Heart left ventricle (tissue), 16 donors: ENCODE measurements around the gene PIGM. TPM values are rescaled to one million over a fixed set of nuclear protein-coding genes. Genes with fewer than 3 reads are reported as not detected.

Experiments used
- ATAC-seq, 4 donors: fragments of 200-7000 bp; cut with Tn5 transposase; one replicate each; pipeline ENCODE4 v1.9.1; 2020 to 2022; ENCODE audit warnings: moderate library complexity in 4 of 4, mild to moderate bottlenecking in 3 of 4, moderate number of reproducible peaks in 1 of 4
- DNase-seq, 5 donors: peaks; one replicate each; pipeline ENCODE4 v3.0.0-alpha.2; 2020
- H3K27ac ChIP-seq, 12 donors: fragments of 200-600 bp; sonication (generic) in 4 of 12; one replicate each; pipeline versions ENCODE4 v1.5.0 to v1.8.0; 2016 to 2022; ENCODE audit warnings: mild to moderate bottlenecking in 2 of 12
- H3K27me3 ChIP-seq, 9 donors: fragments of 200-600 bp; sonication (generic) in 2 of 9; one replicate each; pipeline versions ENCODE4 v1.5.1 to v1.8.0; 2016 to 2022; ENCODE audit warnings: mild to moderate bottlenecking in 3 of 9
- H3K36me3 ChIP-seq, 9 donors: fragments of 200-600 bp; sonication (generic) in 2 of 9; one replicate each; pipeline versions ENCODE4 v1.5.0 to v1.8.0; 2018 to 2022; ENCODE audit warnings: mild to moderate bottlenecking in 2 of 9
- H3K4me1 ChIP-seq, 12 donors: fragments of 200-600 bp; sonication (generic) in 4 of 12; one replicate each; pipeline versions ENCODE4 v1.5.0 to v1.8.0; 2016 to 2022; ENCODE audit warnings: mild to moderate bottlenecking in 3 of 12
- H3K4me3 ChIP-seq, 12 donors: fragments of 200-600 bp; sonication (generic) in 4 of 12; one replicate each; pipeline versions ENCODE4 v1.5.0 to v1.8.0; 2017 to 2022; ENCODE audit warnings: mild to moderate bottlenecking in 9 of 12, moderate library complexity in 4 of 12
- H3K9me3 ChIP-seq, 12 donors: fragments of 200-600 bp; sonication (generic) in 4 of 12; one replicate each; pipeline versions ENCODE4 v1.5.0 to v1.8.0; 2016 to 2022; ENCODE audit warnings: mild to moderate bottlenecking in 1 of 12
- CTCF ChIP-seq, 12 donors: fragments of 200-600 bp; sonication (generic) in 4 of 12; IDR thresholded peaks; one replicate each; pipeline versions ENCODE4 v1.5.0 to v1.8.0; 2018 to 2022; ENCODE audit warnings: antibody characterized with exemption in 12 of 12, mild to moderate bottlenecking in 5 of 12
- POLR2A ChIP-seq, 2 donors: fragments of 450-650 bp; IDR thresholded peaks; one replicate each; pipeline ENCODE4 v1.6.1; 2017; ENCODE audit warnings: antibody characterized with exemption in 2 of 2, mild to moderate bottlenecking in 2 of 2, moderate library complexity in 2 of 2
- WGBS, 4 donors: extraction: QIAGEN DNeasy Blood & Tissue Kit in 2 of 4; methylation state at CpG; one replicate each; pipeline versions ENCODE4 v1.1.5 to v1.1.7; 2013 to 2018; 5-methylcytosine and 5-hydroxymethylcytosine counted together
- intact Hi-C, 10 donors: fragments of 100-400 bp; cut with DNase I; formaldehyde crosslinking; loops; one replicate each; pipeline versions ENCODE4 v1.11.1 to v1.14.2; 2022
- polyA plus RNA-seq, 2 donors: library from polyadenylated mRNA; stranded (reverse); fragments of 200-250 nt; gene quantifications; one replicate each; pipeline ENCODE4 v1.2.3, GENCODE V29; 2013
- total RNA-seq, 9 donors: library from RNA; depleted of rRNA in 2 of 9; stranded (reverse); fragments of >200 nt in 2 of 9; fragmentation: NEBNext Ultra II Directional in 3 of 9; extraction: Animal tissue kit (Norgen Biotek cat#: 25700) in 3 of 9; gene quantifications; one replicate each; pipeline versions ENCODE4 v1.1.0 to v1.2.4, GENCODE V29; 2016 to 2023
- donor health status: ischemic (EF 13 %, LVEDD 7.1; RV severe dilation, severe dysfunction).
- donor health status: healthy with polysubstance abuse.
- donor health status: DM: no; HTN: yes; CAD: no.
- donor health status: DM: no; HTN: no; CAD: no.
- donor health status: ischemic (EF 25% LVEDD 6.9; RV normal size, moderate dysfunction).
- donor health status: ischemic (EF 25% LVEDD 5.7; RV mildly dilated, moderate dysfunction).
- donor health status: healthy.
- donor health status: DM: yes; HTN: yes; CAD: no.
- donor health status: ischemic (EF 35%, LVEDD 5.7; RV mildly dilated, moderate dysfunction).
- donor health status: nonischemic (EF 11% LVEDD 7.7; RV severe dilation, severe dysfunction).
- donor health status: DM: yes; HTN: yes; CAD: no.
- donor health status: PGD.
- donor health status: ischemic (EF 29% LVEDD 5.4; RV normal size, mild dysfunction).
- donor health status: nonischemic (EF 23%, LVEDD 6.1; RV moderate dilation, normal function).

Gene PIGM
- total and polyA plus RNA-seq, 11 donors = 1.6 to 4.1 (median 2.3) TPM

DNA sequence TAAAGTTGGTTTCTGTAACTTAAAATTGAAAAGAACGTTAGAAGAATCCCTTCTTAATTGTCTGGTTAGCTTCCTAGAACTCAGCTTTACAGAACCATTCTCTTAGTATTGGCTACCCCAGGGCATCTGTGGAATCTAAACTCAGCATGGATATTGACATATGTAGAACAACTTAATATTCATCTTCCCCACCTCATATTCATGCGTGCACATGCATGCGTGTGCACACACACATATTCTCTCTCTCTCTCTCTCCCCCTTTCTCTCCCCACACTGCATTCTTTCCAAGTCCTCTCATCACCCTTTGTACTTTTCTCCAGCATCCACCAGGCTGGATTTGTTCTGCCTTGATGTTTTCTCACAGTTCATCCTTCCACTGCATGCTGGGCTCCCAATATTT lies 13.4 kb downstream of the PIGM start:
- TF ChIP-seq POLR2A (IDR thresholded peaks at IDR 0.05) (no peak), CTCF (IDR thresholded peaks at IDR 0.05) (no peak)
- Histone ChIP-seq H3K36me3 (no peaks in the 10 kb centered on the region), H3K27ac (no peak overlapping the region), H3K27me3 (peaks cover 0 to 6% (median 0%) of the 10 kb centered on the region in 9 donors), H3K9me3 (no peaks in the 10 kb centered on the region), H3K4me3 (no peak overlapping the region), H3K4me1 (peaks cover 0 to 3% (median 0%) of the 10 kb centered on the region in 12 donors)
- 80 to 89% (median 87%) methylated on average over 3 of the region's 3 CpGs for WGBS, 4 donors
- intact Hi-C loops = no loop called here
- DNase-seq (no peak), ATAC-seq (no peak)

DNA sequence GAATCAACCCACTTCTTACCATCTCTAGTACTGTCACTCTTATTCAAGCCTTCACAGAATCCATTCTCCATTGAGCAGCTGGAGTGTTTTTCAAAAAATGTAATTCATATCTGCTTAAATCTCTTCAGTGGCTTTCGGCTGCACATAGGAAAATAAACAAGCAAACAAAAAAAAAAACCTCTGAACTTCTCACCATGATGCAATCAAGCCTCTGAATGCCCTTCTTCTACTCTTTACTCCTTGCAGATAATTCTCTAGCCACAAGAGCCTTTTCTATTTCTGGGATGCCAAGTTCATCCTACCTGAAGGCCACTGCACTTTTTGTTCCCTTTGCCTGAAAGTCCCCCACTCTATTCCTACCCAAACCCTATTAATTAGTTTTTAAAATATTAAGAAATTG lies 14.2 kb downstream of the PIGM start:
- no peaks in the 10 kb centered on the region for H3K4me1 ChIP-seq
- H3K4me3 ChIP-seq = no peak overlapping the region
- H3K36me3 ChIP-seq = no peaks in the 10 kb centered on the region
- no peaks in the 10 kb centered on the region for H3K9me3 ChIP-seq
- H3K27me3 ChIP-seq = peaks cover 0 to 12% (median 0%) of the 10 kb centered on the region in 9 donors
- no peak overlapping the region for H3K27ac ChIP-seq
- intact Hi-C loops = no loop called here
- ATAC-seq (no peak), DNase-seq (no peak)
- TF ChIP-seq POLR2A (IDR thresholded peaks at IDR 0.05) = no peak
- no peak for TF ChIP-seq CTCF (IDR thresholded peaks at IDR 0.05)
- WGBS, 4 donors = 69 to 82% (median 74%) methylated on average over 1 of the region's 1 CpG

DNA sequence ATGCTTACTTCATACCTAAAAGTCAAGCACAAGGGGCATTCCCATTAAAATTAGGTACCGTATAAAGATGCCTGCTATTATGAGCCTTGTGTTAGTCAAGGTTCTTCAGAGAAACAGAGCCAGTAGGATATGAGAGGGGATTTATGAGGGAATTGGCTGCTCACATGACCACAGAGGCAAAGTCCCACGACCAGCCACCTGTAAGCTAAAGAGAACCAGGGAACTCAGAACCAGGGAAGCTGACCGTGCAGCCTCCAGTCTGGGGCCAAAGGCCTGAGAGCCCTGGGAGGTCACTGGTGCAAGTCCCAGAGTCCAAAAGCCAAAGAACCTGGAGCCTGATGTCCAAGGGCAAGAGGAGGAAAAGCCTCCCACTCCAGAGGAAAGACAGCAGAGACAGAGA lies 20.0 kb downstream of the PIGM start:
- Histone ChIP-seq H3K4me1 (no peaks in the 10 kb centered on the region), H3K9me3 (no peaks in the 10 kb centered on the region), H3K4me3 (no peak overlapping the region), H3K36me3 (no peaks in the 10 kb centered on the region), H3K27ac (no peak overlapping the region), H3K27me3 (peaks cover 0 to 13% (median 0%) of the 10 kb centered on the region in 9 donors)
- 63 to 78% (median 75%) methylated on average over 3 of the region's 3 CpGs for WGBS, 4 donors
- TF ChIP-seq CTCF (IDR thresholded peaks at IDR 0.05) (no peak), POLR2A (IDR thresholded peaks at IDR 0.05) (no peak)
- no peak for ATAC-seq
- no peak for DNase-seq
- intact Hi-C loops = no loop called here

DNA sequence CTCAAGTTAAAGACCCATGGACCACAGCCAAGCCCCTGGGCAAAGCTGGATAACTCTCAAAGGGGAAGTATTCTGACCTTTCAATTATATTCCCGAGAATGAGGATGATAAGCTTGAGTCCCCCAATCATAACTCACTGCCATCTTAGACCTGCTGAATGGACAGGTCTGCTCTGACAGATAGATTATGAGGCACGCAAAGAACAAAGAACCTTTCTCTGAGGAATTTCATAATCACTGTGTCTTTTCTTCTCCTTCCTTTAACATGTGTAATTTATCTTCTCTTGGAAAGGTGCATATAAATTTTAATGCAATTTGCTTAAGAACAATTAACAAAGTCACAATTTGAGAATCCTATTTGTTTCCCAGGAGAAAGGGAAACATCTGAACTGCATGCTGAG lies 22.0 kb downstream of the PIGM start:
- no peak for DNase-seq
- H3K27me3 ChIP-seq = peaks cover 0 to 13% (median 0%) of the 10 kb centered on the region in 9 donors
- no peaks in the 10 kb centered on the region for H3K9me3 ChIP-seq
- ATAC-seq = no peak
- H3K27ac ChIP-seq = no peak overlapping the region
- no peaks in the 10 kb centered on the region for H3K36me3 ChIP-seq
- intact Hi-C loops = loop anchor here in 6 of 10 donors (5.0 to 10.0 kb wide), 3 partner anchors 212 to 225 kb away; partner anchors contain the start of gene DUSP23 (in 1 of the 6)
- H3K4me1 ChIP-seq = no peaks in the 10 kb centered on the region
- no peak for TF ChIP-seq CTCF (IDR thresholded peaks at IDR 0.05)
- no peak for TF ChIP-seq POLR2A (IDR thresholded peaks at IDR 0.05)
- WGBS, 4 donors = 42 to 55% (median 48%) methylated on average over 2 of the region's 2 CpGs
- no peak overlapping the region for H3K4me3 ChIP-seq
